GM12865 (cell line): ENCODE measurements around the gene FBXO22.

Experiments used
- DNase-seq: peaks from one replicate; pipeline ENCODE4 v3.0.0; 2010; ENCODE audit warnings: low read depth
- H3K4me3 ChIP-seq: 2 replicates; pipeline ENCODE4 v1.5.1; 2011; ENCODE audit warnings: mild to moderate bottlenecking, low read depth, low read length, control low read depth
- TF ChIP-seq, protein P1 (sequence below): IDR thresholded peaks from 2 replicates; pipeline ENCODE4 v1.5.1; 2011; ENCODE audit warnings: low read length, control low read depth, low read depth, inconsistent platforms; ENCODE audit not compliant: insufficient read depth; ENCODE audit errors: missing control alignments

Gene FBXO22

DNA sequence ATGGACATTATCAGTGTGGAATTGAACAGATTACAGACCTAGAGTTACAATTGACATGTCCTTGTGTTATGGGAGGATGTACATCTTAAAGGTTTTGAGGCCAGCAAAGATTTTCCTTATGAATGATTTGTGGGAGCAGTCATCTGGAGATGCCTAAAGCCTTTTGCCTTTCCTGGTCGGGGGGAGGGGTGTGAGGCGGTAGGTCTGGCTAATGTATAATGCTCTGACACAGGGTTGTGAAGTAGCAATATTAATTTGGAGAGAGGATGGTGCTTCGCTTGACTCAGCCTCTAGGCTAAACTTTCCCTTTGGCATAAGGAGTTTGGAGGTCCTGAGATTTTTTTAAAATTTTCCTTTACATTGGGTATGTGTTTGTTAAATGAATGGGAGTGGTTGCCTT lies 23.3 kb downstream of the FBXO22 start:
- TF ChIP-seq, protein P1, sequence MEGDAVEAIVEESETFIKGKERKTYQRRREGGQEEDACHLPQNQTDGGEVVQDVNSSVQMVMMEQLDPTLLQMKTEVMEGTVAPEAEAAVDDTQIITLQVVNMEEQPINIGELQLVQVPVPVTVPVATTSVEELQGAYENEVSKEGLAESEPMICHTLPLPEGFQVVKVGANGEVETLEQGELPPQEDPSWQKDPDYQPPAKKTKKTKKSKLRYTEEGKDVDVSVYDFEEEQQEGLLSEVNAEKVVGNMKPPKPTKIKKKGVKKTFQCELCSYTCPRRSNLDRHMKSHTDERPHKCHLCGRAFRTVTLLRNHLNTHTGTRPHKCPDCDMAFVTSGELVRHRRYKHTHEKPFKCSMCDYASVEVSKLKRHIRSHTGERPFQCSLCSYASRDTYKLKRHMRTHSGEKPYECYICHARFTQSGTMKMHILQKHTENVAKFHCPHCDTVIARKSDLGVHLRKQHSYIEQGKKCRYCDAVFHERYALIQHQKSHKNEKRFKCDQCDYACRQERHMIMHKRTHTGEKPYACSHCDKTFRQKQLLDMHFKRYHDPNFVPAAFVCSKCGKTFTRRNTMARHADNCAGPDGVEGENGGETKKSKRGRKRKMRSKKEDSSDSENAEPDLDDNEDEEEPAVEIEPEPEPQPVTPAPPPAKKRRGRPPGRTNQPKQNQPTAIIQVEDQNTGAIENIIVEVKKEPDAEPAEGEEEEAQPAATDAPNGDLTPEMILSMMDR: no peak
- no peak overlapping the region for H3K4me3 ChIP-seq
- DNase-seq: no peak

DNA sequence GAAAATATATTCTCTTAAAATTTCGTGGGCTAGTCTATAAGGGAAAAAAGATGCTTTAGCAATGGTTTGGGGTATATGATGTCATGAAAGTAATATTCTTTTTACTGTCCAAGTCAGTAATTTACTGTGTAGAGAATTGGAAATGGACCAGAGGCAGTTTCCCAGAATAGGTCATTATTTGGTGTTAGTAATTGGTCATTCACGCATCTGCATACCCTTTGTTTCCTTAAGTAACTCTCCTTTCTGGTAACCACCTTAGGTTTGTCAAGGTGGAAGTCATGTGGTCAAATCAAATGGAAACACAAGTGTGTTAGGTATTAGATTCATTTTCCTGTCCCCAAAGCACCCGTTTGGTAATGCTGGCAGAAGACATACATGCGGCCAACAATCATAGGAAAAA lies 23.9 kb downstream of the FBXO22 start:
- TF ChIP-seq, protein P1: no peak
- peak; percentile 31 for DNase-seq
- H3K4me3 ChIP-seq: no peak overlapping the region

DNA sequence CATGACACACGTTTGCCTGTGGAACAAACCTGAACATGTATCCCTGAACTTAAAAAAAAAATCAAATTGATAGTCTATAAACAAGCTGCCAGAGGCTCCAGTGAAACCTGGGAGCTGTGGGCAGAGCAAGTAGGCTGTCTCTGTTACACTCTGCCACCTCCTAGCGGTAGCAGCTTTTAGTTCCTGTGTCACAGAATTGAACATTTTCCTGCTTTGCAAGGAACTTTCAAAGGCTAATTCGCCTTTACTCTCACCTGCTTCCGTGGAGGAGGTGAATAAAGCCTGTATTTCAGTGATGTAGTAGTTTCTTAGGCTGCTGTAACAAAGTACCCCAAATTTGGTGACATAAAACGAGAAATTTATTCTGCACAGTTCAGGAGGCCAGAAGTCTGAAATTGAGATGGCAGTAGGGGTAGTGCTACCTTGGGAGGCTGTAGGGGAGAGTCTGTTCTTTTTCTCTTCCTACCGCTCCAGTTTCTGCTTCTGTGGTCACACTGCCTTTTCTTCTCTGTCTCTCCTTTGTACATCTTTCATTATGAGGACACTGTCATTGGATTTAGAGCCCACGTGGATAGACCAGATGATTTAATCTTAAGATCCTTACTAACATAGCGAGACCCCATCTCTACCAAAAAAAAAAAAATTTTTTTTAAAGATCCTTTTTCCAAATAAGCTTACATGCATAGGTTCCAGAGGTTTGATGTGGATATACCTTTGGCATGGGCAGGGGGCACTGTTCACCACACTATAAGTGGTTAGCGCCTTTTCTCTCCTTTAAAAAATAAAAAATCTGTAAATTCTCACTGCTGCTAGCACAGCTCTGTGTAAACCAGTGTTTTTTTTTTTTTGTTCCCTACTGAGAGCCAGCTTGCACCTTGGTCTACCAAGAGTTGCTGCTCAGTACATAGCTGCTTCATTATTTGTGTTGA lies 25.3 kb downstream of the FBXO22 start:
- TF ChIP-seq, protein P1: peak; percentile 48
- DNase-seq: peak; percentile 39
- no peak overlapping the region for H3K4me3 ChIP-seq

DNA sequence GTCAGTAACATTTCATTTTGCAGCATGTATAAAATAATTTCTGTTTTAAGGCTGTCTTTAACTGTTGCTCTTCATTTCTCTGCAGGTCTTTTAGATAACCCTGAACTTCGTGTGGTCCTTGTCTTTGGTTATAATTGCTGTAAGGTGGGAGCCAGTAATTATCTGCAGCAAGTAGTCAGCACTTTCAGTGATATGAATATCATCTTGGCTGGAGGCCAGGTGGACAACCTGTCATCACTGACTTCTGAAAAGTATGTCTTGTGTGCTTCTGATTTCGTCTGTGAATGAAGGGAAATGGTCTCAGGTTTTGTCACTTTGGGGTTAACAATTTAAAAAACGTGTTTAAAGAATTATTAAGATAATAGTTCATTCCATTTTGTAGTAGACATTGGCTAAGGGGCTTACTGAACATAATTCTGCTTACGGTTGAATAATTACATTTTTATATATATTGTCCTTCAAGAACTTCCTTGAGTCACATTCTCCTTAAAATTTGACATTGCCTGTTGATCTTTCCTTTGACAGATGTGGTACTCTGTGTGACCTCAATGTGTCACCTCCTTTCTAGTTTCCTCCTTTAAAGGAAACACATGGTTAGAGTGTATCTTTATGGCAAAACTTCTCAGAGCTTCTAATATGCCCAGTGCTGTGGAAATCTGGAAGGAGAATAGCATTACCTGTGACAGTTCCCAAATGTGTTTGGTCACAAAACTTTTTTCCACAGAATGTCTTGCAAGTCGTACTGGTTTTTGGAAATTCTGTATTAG lies 26.3 kb downstream of the FBXO22 start:
- no peak overlapping the region for H3K4me3 ChIP-seq
- DNase-seq: peak; percentile 18
- TF ChIP-seq, protein P1: no peak

DNA sequence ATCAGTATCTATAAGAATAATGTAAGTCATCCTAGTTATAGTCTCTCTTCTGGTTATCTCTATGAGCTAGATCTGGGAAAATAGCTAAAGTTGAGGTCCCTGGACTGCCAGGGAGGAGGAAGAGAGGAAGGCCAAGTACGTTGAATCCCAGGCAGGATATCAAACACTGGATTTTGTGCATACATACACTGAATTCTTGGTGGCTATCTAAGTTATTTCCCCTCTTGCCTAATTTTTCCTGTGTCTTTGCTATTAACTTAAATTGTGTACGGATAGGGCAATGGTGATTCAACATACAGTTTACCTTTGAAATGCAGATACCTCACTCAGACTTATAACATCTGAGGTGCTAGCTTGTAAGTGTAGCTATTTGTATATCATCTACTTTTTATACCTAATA lies 27.2 kb downstream of the FBXO22 start:
- TF ChIP-seq, protein P1: no peak
- H3K4me3 ChIP-seq: no peak overlapping the region
- DNase-seq: no peak

DNA sequence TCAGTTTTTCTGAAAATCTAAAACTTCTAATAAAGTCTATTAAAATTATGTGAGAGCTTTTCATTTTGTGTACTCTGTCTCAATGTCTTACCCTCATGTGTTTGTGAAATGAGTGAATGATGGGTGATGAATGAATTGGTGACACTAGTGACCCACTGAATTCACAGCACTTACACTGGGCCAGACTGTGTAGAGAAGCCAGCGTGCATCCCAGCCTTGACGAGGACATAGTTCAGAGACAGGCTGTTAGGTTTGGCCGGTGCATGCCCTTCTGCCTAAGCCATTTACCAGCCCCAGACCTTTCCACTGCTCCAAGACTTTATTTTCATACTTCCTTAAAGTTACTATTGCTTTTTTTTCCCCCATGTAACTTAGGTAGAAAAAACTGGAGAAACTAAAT lies 38.8 kb downstream of the FBXO22 start:
- TF ChIP-seq, protein P1: no peak

More for the DNA sequence above, 38.8 kb downstream of the FBXO22 start:
- no peak overlapping the region for H3K4me3 ChIP-seq
- no peak for DNase-seq
